NCI-H2171 (cell line): Measurements from ENCODE around the gene TAF11L14.
"Not testable (repeated sequence)": the region's sequence is repeated elsewhere in the genome, so short reads cannot be mapped to it uniquely, and the experiment has no call there.

Source experiments
- DNase-seq: peaks from one replicate; lab custom pipeline; 2025; lab: John Stamatoyannopoulos, UW

The TAF11L14 gene

DNA sequence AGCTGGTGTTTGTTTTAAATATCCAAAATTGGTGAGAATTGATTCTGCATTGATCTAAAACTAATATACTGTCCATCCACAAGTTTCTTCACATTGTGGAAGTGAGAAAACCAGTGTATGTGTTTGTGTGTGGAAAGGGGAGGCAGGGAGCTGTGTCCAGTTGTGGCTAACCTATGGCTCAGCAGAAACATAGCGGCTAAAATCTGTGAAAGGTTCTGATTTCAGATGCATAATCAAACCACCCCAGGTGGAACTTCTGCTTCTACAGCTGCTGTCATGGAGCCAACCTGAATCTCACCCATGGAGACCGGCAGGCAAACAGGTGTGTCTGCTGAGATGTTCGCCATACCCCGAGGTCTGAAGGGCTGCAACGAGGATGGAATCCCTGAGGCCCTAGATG is at the start of gene TAF11L14:
Gene TAF11L14 (plus strand): TSS at position 301 of the 400 bp plus-strand sequence.
- DNase-seq = no peak

DNA sequence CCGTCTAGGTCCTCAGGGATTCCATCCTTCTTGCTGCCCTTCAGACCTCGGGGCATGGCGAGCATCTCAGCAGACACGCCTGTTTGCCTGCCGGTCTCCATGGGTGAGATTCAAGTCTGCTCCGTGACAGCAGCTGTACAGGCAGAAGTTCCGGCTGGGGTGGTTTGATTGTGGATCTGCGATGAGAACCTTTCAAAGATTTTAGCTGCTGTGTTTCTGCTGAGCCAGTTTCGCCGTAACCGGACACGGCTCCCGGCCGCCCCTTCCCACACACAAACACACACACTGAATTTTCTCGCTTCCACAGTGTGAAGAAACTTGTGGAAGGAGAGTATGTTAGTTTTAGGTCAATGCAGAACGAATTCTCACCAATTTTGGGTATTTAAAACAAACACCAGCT is 48.6 kb upstream of the TAF11L14 start, which contains the start of gene TAF11L7:
Gene TAF11L7 (minus strand): TSS at position 101 of the 400 bp plus-strand sequence.
- DNase-seq = not testable (repeated sequence)

DNA sequence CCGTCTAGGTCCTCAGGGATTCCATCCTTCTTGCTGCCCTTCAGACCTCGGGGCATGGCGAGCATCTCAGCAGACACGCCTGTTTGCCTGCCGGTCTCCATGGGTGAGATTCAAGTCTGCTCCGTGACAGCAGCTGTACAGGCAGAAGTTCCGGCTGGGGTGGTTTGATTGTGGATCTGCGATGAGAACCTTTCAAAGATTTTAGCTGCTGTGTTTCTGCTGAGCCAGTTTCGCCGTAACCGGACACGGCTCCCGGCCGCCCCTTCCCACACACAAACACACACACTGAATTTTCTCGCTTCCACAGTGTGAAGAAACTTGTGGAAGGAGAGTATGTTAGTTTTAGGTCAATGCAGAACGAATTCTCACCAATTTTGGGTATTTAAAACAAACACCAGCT is 43.4 kb upstream of the TAF11L14 start, which contains the start of gene TAF11L8:
Gene TAF11L8 (minus strand): TSS at position 101 of the 400 bp plus-strand sequence.
- not testable (repeated sequence) for DNase-seq

GRCh38 chr5:17594255-17594654 is 40.0 kb upstream of the TAF11L14 start, which contains the start of gene TAF11L9:
TSS of gene TAF11L9 (minus strand) at chr5:17594394.
- not testable (repeated sequence) for DNase-seq

GRCh38 chr5:17597728-17598127 is 36.5 kb upstream of the TAF11L14 start, which contains the start of gene TAF11L10:
TSS of gene TAF11L10 (minus strand) at chr5:17597828.
- DNase-seq = not testable (repeated sequence)

GRCh38 chr5:17603880-17604279 is 30.4 kb upstream of the TAF11L14 start, which contains the start of gene TAF11L11:
TSS of gene TAF11L11 (plus strand) at chr5:17604183.
- not testable (repeated sequence) for DNase-seq

DNA sequence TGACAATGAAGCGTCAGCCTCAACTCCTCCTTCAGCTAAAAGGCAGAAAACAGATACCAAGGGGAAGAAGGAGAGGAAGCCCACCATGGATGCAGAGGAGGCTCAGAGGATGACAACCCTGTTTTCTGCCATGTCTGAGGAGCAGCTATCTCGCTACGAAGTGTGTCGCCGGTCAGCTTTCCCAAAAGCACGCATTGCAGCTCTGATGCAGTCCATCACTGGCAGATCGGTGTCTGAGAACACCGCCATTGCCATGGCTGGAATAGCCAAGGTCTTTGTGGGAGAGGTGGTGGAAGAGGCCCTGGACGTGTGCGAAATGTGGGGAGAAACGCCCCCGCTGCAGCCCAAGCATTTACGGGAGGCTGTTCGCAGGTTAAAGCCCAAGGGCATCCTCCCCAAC is 29.3 kb upstream of the TAF11L14 start:
- no peak for DNase-seq

- DNase-seq = not testable (repeated sequence)
Observed at GRCh38 chr5:17607461-17607860, 26.8 kb upstream of the TAF11L14 start.

- DNase-seq = not testable (repeated sequence)
Observed at GRCh38 chr5:17610092-17610491, 24.2 kb upstream of the TAF11L14 start, which contains the start of gene TAF11L12. TSS of gene TAF11L12 (plus strand) at chr5:17610392.

GRCh38 chr5:17614872-17615605 is 19.2 kb upstream of the TAF11L14 start:
- DNase-seq = no peak

GRCh38 chr5:17619354-17619753 is 14.9 kb upstream of the TAF11L14 start:
- no peak for DNase-seq

- no peak for DNase-seq
Observed at GRCh38 chr5:17620627-17621026, 13.6 kb upstream of the TAF11L14 start.

GRCh38 chr5:17625686-17626085 is 8.6 kb upstream of the TAF11L14 start:
- no peak for DNase-seq

- not testable (repeated sequence) for DNase-seq
Observed at GRCh38 chr5:17631788-17632187, 2.5 kb upstream of the TAF11L14 start, which contains the start of gene TAF11L13. TSS of gene TAF11L13 (plus strand) at chr5:17632088.

DNA sequence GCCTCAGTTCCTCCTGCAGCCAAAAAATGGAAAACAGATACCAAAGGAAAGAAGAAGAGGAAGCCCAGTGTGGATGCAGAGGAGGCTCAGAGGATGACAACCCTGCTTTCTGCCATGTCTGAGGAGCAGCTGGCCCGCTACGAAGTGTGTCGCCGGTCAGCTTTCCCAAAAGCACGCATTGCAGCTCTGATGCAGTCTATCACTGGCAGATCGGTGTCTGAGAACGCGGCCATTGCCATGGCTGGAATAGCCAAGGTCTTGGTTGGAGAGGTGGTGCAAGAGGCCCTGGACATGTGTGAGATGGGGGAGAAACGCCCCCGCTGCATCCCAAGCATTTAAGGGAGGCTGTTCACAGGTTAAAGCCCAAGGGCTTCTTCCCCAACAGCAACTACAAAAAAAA is 15.0 kb downstream of the TAF11L14 start:
- not testable (repeated sequence) for DNase-seq

GRCh38 chr5:17655201-17655759 is 21.0 kb downstream of the TAF11L14 start:
- not testable (repeated sequence) for DNase-seq

DNA sequence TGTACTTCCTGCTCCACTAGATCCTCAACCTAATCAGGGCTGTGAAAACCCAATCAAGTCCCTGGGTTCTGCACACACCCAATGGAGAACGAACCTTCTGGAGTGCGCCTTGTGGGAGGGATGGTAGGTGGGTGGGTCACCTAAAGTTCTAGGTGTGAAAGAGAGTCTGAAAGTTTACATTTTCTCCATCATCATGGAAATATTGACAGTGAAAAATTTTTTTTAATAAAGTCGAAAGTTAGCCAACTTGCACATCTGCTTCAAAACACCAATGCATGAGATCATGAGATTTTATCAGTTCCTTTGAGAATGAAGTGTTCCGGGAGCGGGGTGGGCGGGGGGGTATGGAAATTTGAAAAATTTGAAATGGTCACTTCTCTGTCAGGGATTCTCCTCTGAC is 21.7 kb downstream of the TAF11L14 start:
- no peak for DNase-seq

DNA sequence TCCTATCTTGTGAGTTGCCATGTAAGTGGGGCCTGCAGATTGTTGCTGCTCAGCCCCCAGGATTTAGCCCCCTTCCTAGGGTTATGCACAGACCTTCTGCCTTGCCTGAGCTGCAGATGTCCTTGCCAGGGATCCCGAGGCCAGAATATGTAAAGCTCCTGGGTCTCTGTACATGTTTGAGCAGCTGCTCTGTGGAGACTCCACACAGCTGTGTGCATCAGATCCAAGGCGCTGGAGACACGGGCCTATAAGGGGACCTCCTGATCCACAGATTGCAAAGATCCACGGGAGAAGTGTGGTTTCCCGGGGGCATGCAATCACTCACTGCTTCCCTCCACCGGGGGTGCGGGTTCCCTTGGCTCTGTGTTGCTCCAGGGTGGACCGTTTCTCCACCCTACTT is 28.9 kb downstream of the TAF11L14 start:
- peak; percentile 6 for DNase-seq

- DNase-seq = no peak
Observed at GRCh38 chr5:17665836-17666235, 31.6 kb downstream of the TAF11L14 start.

GRCh38 chr5:17666726-17667235 is 32.5 kb downstream of the TAF11L14 start:
- no peak for DNase-seq

DNA sequence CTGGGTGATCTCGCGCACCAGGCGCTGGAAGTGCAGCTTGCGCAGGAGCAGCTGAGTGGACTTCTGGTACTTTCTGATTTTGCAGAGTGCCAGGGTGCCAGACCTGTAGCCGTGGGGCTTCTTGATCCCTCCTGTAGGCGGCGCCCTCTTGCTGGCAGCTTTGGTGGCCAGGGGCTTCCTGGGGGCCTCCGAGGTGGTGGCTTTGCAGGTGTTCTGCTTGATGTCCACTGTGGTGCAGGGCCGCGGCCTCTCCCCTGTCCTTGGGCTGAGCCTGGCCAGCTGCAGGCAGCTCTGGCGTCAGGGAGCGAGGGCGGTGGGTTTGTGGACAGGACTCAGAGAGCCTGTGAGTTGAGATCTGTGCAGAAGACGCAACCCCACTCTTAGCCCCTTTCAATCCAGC is 36.1 kb downstream of the TAF11L14 start:
- DNase-seq = no peak

- DNase-seq = no peak
Observed at GRCh38 chr5:17678751-17679324, 44.6 kb downstream of the TAF11L14 start.
